ENCODE measurements around the gene SOCS3. TPM values are rescaled to one million over a fixed set of nuclear protein-coding genes. Genes with fewer than 3 reads are reported as not detected.

Gene SOCS3
- total and polyA plus RNA-seq, 2 donors (not counting 1 experiment from before 2014, with no cell fraction given): 52.6 to 185 TPM

- H4K20me1 ChIP-seq (ENCODE audit: control insufficient read depth, extremely low read depth, insufficient read depth, low read length): no peaks in the 10 kb centered on the region
- peak overlapping the region; percentile 98 for H3K27ac ChIP-seq (ENCODE audit: insufficient read depth, low read length)
- DNase-seq (ENCODE audit: low read depth in 2 of 2): no peak
- peaks cover 50% of the 10 kb centered on the region for H3K79me2 ChIP-seq (ENCODE audit: control insufficient read depth, insufficient read depth, low read length)
- H3K4me3 ChIP-seq (replicated peaks in 1 of 4; ENCODE audit: control extremely low read depth in 1 of 4, insufficient read depth in 1 of 4, low read depth in 3 of 4, low read length in 4 of 4): peak overlapping the region; percentile 54 to 98 (median 75)
- H3K36me3 ChIP-seq (ENCODE audit: control insufficient read depth, insufficient read depth, low read length): peaks cover 21% of the 10 kb centered on the region
- H3K9ac ChIP-seq (ENCODE audit: insufficient read depth, low read length): peak overlapping the region; percentile 97
- H3K4me2 ChIP-seq (ENCODE audit: extremely low read depth, insufficient read depth, low read length): peak overlapping the region; percentile 67
- no peak for TF ChIP-seq CTCF (conservative IDR thresholded peaks at IDR 0.05 in 1 of 2, IDR thresholded peaks at IDR 0.05 in 1 of 2; ENCODE audit: low read depth in 1 of 2, low read length in 2 of 2)
- no peak for TF ChIP-seq EZH2 (IDR thresholded peaks at IDR 0.05; ENCODE audit: low read length, missing control alignments)
- no peak overlapping the region for H2AFZ ChIP-seq (ENCODE audit: low read length)
- no peaks in the 10 kb centered on the region for H3K27me3 ChIP-seq (ENCODE audit: control insufficient read depth, insufficient read depth, low read length)
- H3K4me1 ChIP-seq (ENCODE audit: control insufficient read depth, extremely low read depth, insufficient read depth, low read length): peaks cover 20% of the 10 kb centered on the region
- H3K9me3 ChIP-seq (ENCODE audit: control insufficient read depth, insufficient read depth, low read depth, low read length): no peaks in the 10 kb centered on the region
Measured at GRCh38 chr17:78357672-78358537, 2.0 kb downstream of the SOCS3 start.

- peak overlapping the region; percentile 54 to 98 (median 75) for H3K4me3 ChIP-seq (replicated peaks in 1 of 4; ENCODE audit: control extremely low read depth in 1 of 4, insufficient read depth in 1 of 4, low read depth in 3 of 4, low read length in 4 of 4)
- H4K20me1 ChIP-seq (ENCODE audit: control insufficient read depth, extremely low read depth, insufficient read depth, low read length): no peaks in the 10 kb centered on the region
- DNase-seq (ENCODE audit: low read depth in 2 of 2): peak; percentile 84 to 85
- no peaks in the 10 kb centered on the region for H3K27me3 ChIP-seq (ENCODE audit: control insufficient read depth, insufficient read depth, low read length)
- peak overlapping the region; percentile 98 for H3K27ac ChIP-seq (ENCODE audit: insufficient read depth, low read length)
- TF ChIP-seq EZH2 (IDR thresholded peaks at IDR 0.05; ENCODE audit: low read length, missing control alignments): no peak
- TF ChIP-seq CTCF (conservative IDR thresholded peaks at IDR 0.05 in 1 of 2, IDR thresholded peaks at IDR 0.05 in 1 of 2; ENCODE audit: low read depth in 1 of 2, low read length in 2 of 2): peak in 1 of 2 donors; percentile 4
- peak overlapping the region; percentile 97 for H3K9ac ChIP-seq (ENCODE audit: insufficient read depth, low read length)
- peaks cover 24% of the 10 kb centered on the region for H3K4me1 ChIP-seq (ENCODE audit: control insufficient read depth, extremely low read depth, insufficient read depth, low read length)
- peak overlapping the region; percentile 67 for H3K4me2 ChIP-seq (ENCODE audit: extremely low read depth, insufficient read depth, low read length)
- no peaks in the 10 kb centered on the region for H3K9me3 ChIP-seq (ENCODE audit: control insufficient read depth, insufficient read depth, low read depth, low read length)
- peaks cover 21% of the 10 kb centered on the region for H3K36me3 ChIP-seq (ENCODE audit: control insufficient read depth, insufficient read depth, low read length)
- no peak overlapping the region for H2AFZ ChIP-seq (ENCODE audit: low read length)
- peaks cover 50% of the 10 kb centered on the region for H3K79me2 ChIP-seq (ENCODE audit: control insufficient read depth, insufficient read depth, low read length)
Measured at GRCh38 chr17:78357177-78357586, 2.7 kb downstream of the SOCS3 start.

GRCh38 chr17:78356101-78356713, 3.7 kb downstream of the SOCS3 start:
- no peak overlapping the region for H2AFZ ChIP-seq (ENCODE audit: low read length)
- H4K20me1 ChIP-seq (ENCODE audit: control insufficient read depth, extremely low read depth, insufficient read depth, low read length): no peaks in the 10 kb centered on the region
- H3K36me3 ChIP-seq (ENCODE audit: control insufficient read depth, insufficient read depth, low read length): peaks cover 21% of the 10 kb centered on the region
- no peak overlapping the region for H3K9ac ChIP-seq (ENCODE audit: insufficient read depth, low read length)
- peak overlapping the region in 2 of 4 experiments; percentile 62 to 98 for H3K4me3 ChIP-seq (replicated peaks in 1 of 4; ENCODE audit: control extremely low read depth in 1 of 4, insufficient read depth in 1 of 4, low read depth in 3 of 4, low read length in 4 of 4)
- TF ChIP-seq EZH2 (IDR thresholded peaks at IDR 0.05; ENCODE audit: low read length, missing control alignments): no peak
- H3K4me2 ChIP-seq (ENCODE audit: extremely low read depth, insufficient read depth, low read length): peak overlapping the region; percentile 49
- no peaks in the 10 kb centered on the region for H3K9me3 ChIP-seq (ENCODE audit: control insufficient read depth, insufficient read depth, low read depth, low read length)
- H3K79me2 ChIP-seq (ENCODE audit: control insufficient read depth, insufficient read depth, low read length): peaks cover 50% of the 10 kb centered on the region
- H3K4me1 ChIP-seq (ENCODE audit: control insufficient read depth, extremely low read depth, insufficient read depth, low read length): peaks cover 30% of the 10 kb centered on the region
- no peaks in the 10 kb centered on the region for H3K27me3 ChIP-seq (ENCODE audit: control insufficient read depth, insufficient read depth, low read length)
- DNase-seq (ENCODE audit: low read depth in 2 of 2): peak; percentile 80 to 98
- H3K27ac ChIP-seq (ENCODE audit: insufficient read depth, low read length): peak overlapping the region; percentile 94

Measured in fibroblast of lung (primary cell).